ENCODE results near the gene MZT2B. TPM values are rescaled to one million over a fixed set of nuclear protein-coding genes. Genes with fewer than 3 reads are reported as not detected.
"Not testable (repeated sequence)": the region's sequence is repeated elsewhere in the genome, so short reads cannot be mapped to it uniquely, and the experiment has no call there.

MZT2B gene
- total RNA-seq, 2 donors from 2014 or later: 161 to 224 TPM

- H3K27ac ChIP-seq (ENCODE audit: low read depth, low read length): no peak overlapping the region
- no peaks in the 10 kb centered on the region for H3K9me3 Mint-ChIP-seq
- no peaks in the 10 kb centered on the region for H3K36me3 ChIP-seq (ENCODE audit: control insufficient read depth, insufficient read depth, low read length)
- H3K4me3 Mint-ChIP-seq: no peak overlapping the region
- H3K27me3 ChIP-seq (ENCODE audit: control insufficient read depth, insufficient read depth, low read length, poor library complexity, severe bottlenecking): no peaks in the 10 kb centered on the region
- no peak overlapping the region for H3K27ac Mint-ChIP-seq
- 95 to 99% methylated on average over 12 to 15 of the region's 15 CpGs for WGBS, 2 experiments (ENCODE audit: insufficient coverage in 1 of 2, insufficient read length in 1 of 2)
- no peaks in the 10 kb centered on the region for H3K4me1 ChIP-seq (ENCODE audit: control insufficient read depth, insufficient read depth, low read length)
- no peak overlapping the region for H3K9ac ChIP-seq (ENCODE audit: extremely low read depth, low read length, poor library complexity, severe bottlenecking)
- H3K4me3 ChIP-seq (ENCODE audit: low read length): no peak overlapping the region
- peaks cover 5% of the 10 kb centered on the region for H3K27me3 Mint-ChIP-seq (ENCODE audit: insufficient read depth)
- no peak for TF ChIP-seq CTCF (conservative IDR thresholded peaks at IDR 0.05)
- peaks cover 8% of the 10 kb centered on the region for H3K36me3 Mint-ChIP-seq (ENCODE audit: low read depth)
- H3K9me3 ChIP-seq (ENCODE audit: control insufficient read depth, low read length): no peaks in the 10 kb centered on the region
- no peak for DNase-seq
- H3K4me1 Mint-ChIP-seq: peaks cover 1% of the 10 kb centered on the region
These were observed 8.2 kb downstream of the MZT2B start for GRCh38 chr2:130190237-130190636.

GRCh38 chr2:130191319-130191718 is 9.3 kb downstream of the MZT2B start:
- not testable (repeated sequence) for DNase-seq; H3K27me3 Mint-ChIP-seq (ENCODE audit: insufficient read depth); H3K27ac Mint-ChIP-seq; H3K9me3 Mint-ChIP-seq; H3K4me1 ChIP-seq (ENCODE audit: control insufficient read depth, insufficient read depth, low read length); H3K36me3 ChIP-seq (ENCODE audit: control insufficient read depth, insufficient read depth, low read length); H3K27me3 ChIP-seq (ENCODE audit: control insufficient read depth, insufficient read depth, low read length, poor library complexity, severe bottlenecking); H3K9ac ChIP-seq (ENCODE audit: extremely low read depth, low read length, poor library complexity, severe bottlenecking); H3K4me3 ChIP-seq (ENCODE audit: low read length); H3K4me1 Mint-ChIP-seq; H3K4me3 Mint-ChIP-seq; H3K9me3 ChIP-seq (ENCODE audit: control insufficient read depth, low read length); H3K36me3 Mint-ChIP-seq (ENCODE audit: low read depth); H3K27ac ChIP-seq (ENCODE audit: low read depth, low read length)
- 94 to 98% methylated on average over 6 of the region's 6 CpGs for WGBS, 2 experiments (ENCODE audit: insufficient coverage in 1 of 2, insufficient read length in 1 of 2)

- H3K4me3 ChIP-seq (ENCODE audit: low read length); H3K27ac Mint-ChIP-seq; H3K36me3 ChIP-seq (ENCODE audit: control insufficient read depth, insufficient read depth, low read length); H3K9me3 ChIP-seq (ENCODE audit: control insufficient read depth, low read length); H3K27ac ChIP-seq (ENCODE audit: low read depth, low read length); H3K27me3 Mint-ChIP-seq (ENCODE audit: insufficient read depth); H3K4me1 ChIP-seq (ENCODE audit: control insufficient read depth, insufficient read depth, low read length); H3K4me1 Mint-ChIP-seq; H3K9me3 Mint-ChIP-seq; H3K36me3 Mint-ChIP-seq (ENCODE audit: low read depth); H3K27me3 ChIP-seq (ENCODE audit: control insufficient read depth, insufficient read depth, low read length, poor library complexity, severe bottlenecking); DNase-seq; H3K4me3 Mint-ChIP-seq; H3K9ac ChIP-seq (ENCODE audit: extremely low read depth, low read length, poor library complexity, severe bottlenecking): not testable (repeated sequence)
- 60 to 83% methylated on average over 2 to 3 of the region's 3 CpGs for whole genome bisulfite sequencing, 2 experiments (ENCODE audit: insufficient coverage in 1 of 2, insufficient read length in 1 of 2)
These were observed 10.4 kb downstream of the MZT2B start for GRCh38 chr2:130192451-130192850.

GRCh38 chr2:130193824-130194223 is 11.8 kb downstream of the MZT2B start:
- H3K9me3 Mint-ChIP-seq; H3K27me3 Mint-ChIP-seq (ENCODE audit: insufficient read depth): not testable (repeated sequence)

GRCh38 chr2:130195089-130195635 is 13.1 kb downstream of the MZT2B start:
- H3K27me3 Mint-ChIP-seq (ENCODE audit: insufficient read depth); H3K4me1 Mint-ChIP-seq; H3K9me3 ChIP-seq (ENCODE audit: control insufficient read depth, low read length); H3K4me3 ChIP-seq (ENCODE audit: low read length); H3K36me3 Mint-ChIP-seq (ENCODE audit: low read depth); H3K4me1 ChIP-seq (ENCODE audit: control insufficient read depth, insufficient read depth, low read length); DNase-seq; H3K27ac ChIP-seq (ENCODE audit: low read depth, low read length); H3K27ac Mint-ChIP-seq; H3K9ac ChIP-seq (ENCODE audit: extremely low read depth, low read length, poor library complexity, severe bottlenecking); H3K27me3 ChIP-seq (ENCODE audit: control insufficient read depth, insufficient read depth, low read length, poor library complexity, severe bottlenecking); H3K36me3 ChIP-seq (ENCODE audit: control insufficient read depth, insufficient read depth, low read length); H3K9me3 Mint-ChIP-seq; H3K4me3 Mint-ChIP-seq: not testable (repeated sequence)
- WGBS, 2 experiments (ENCODE audit: insufficient coverage in 1 of 2, insufficient read length in 1 of 2): 82 to 90% methylated on average over 3 to 8 of the region's 9 CpGs

More at GRCh38 chr2:130193824-130194223, 11.8 kb downstream of the MZT2B start:
- not testable (repeated sequence) for H3K36me3 ChIP-seq (ENCODE audit: control insufficient read depth, insufficient read depth, low read length); H3K4me1 Mint-ChIP-seq; H3K4me3 ChIP-seq (ENCODE audit: low read length); H3K27ac ChIP-seq (ENCODE audit: low read depth, low read length); DNase-seq; H3K9ac ChIP-seq (ENCODE audit: extremely low read depth, low read length, poor library complexity, severe bottlenecking); H3K9me3 ChIP-seq (ENCODE audit: control insufficient read depth, low read length); H3K4me3 Mint-ChIP-seq; H3K36me3 Mint-ChIP-seq (ENCODE audit: low read depth); H3K27ac Mint-ChIP-seq; H3K4me1 ChIP-seq (ENCODE audit: control insufficient read depth, insufficient read depth, low read length); H3K27me3 ChIP-seq (ENCODE audit: control insufficient read depth, insufficient read depth, low read length, poor library complexity, severe bottlenecking)
- WGBS, 2 experiments (ENCODE audit: insufficient coverage in 1 of 2, insufficient read length in 1 of 2): 87 to 100% methylated on average over 3 to 16 of the region's 22 CpGs

- not testable (repeated sequence) for H3K27ac ChIP-seq (ENCODE audit: low read depth, low read length); H3K4me3 Mint-ChIP-seq; H3K4me1 Mint-ChIP-seq; H3K9me3 Mint-ChIP-seq; H3K4me3 ChIP-seq (ENCODE audit: low read length); H3K27ac Mint-ChIP-seq; H3K27me3 ChIP-seq (ENCODE audit: control insufficient read depth, insufficient read depth, low read length, poor library complexity, severe bottlenecking); DNase-seq; H3K27me3 Mint-ChIP-seq (ENCODE audit: insufficient read depth); H3K36me3 ChIP-seq (ENCODE audit: control insufficient read depth, insufficient read depth, low read length); H3K36me3 Mint-ChIP-seq (ENCODE audit: low read depth); H3K4me1 ChIP-seq (ENCODE audit: control insufficient read depth, insufficient read depth, low read length); H3K9ac ChIP-seq (ENCODE audit: extremely low read depth, low read length, poor library complexity, severe bottlenecking); H3K9me3 ChIP-seq (ENCODE audit: control insufficient read depth, low read length)
- WGBS, 2 experiments (ENCODE audit: insufficient coverage in 1 of 2, insufficient read length in 1 of 2): 91% methylated on average over 10 of the region's 13 CpGs; no CpG with 5 or more reads in 1 of the 2 experiments
These were observed 14.0 kb downstream of the MZT2B start for GRCh38 chr2:130196052-130196451.
